GM19395 (cell line): ENCODE measurements around the gene BORA.
"Not testable (repeated sequence)": the region's sequence is repeated elsewhere in the genome, so short reads cannot be mapped to it uniquely, and the experiment has no call there.

Experiments used
- ATAC-seq: cut with Tn5 transposase; IDR thresholded peaks from one replicate; pipeline ENCODE4 v1.9.1; 2021; ENCODE audit warnings: mild to moderate bottlenecking, moderate library complexity; ENCODE audit not compliant: unreplicated experiment

The BORA gene

GRCh38 chr13:72760189-72760588 is 32.5 kb downstream of the BORA start:
- peak; percentile 50 for ATAC-seq

- no peak for ATAC-seq
Measured at GRCh38 chr13:72763411-72763810, 35.7 kb downstream of the BORA start.

GRCh38 chr13:72774019-72774418 is 46.3 kb downstream of the BORA start:
- no peak for ATAC-seq

GRCh38 chr13:72781451-72782439 is 54.0 kb downstream of the BORA start, which contains the start of the genes DIS3 and PIBF1:
DIS3 (minus strand) TSS chr13:72781900; CDS start chr13:72781832, 68 bp downstream.
PIBF1 (plus strand) TSS chr13:72782133; CDS start chr13:72783470, 1,337 bp downstream.
- peak; percentile 97 for ATAC-seq

- ATAC-seq = no peak
Measured at GRCh38 chr13:72782717-72783116, 55.0 kb downstream of the BORA start.

GRCh38 chr13:72784679-72785078 is 57.0 kb downstream of the BORA start:
- ATAC-seq = not testable (repeated sequence)

- ATAC-seq = no peak
Measured at GRCh38 chr13:72788831-72789230, 61.1 kb downstream of the BORA start.

- ATAC-seq = no peak
Measured at GRCh38 chr13:72792640-72793039, 64.9 kb downstream of the BORA start.

- ATAC-seq = no peak
Measured at GRCh38 chr13:72798817-72799216, 71.1 kb downstream of the BORA start.

- no peak for ATAC-seq
Measured at GRCh38 chr13:72804301-72804700, 76.6 kb downstream of the BORA start.
